Left lung (tissue), 10 donors: ENCODE data around the gene FBRSL1. TPM values are rescaled to one million over a fixed set of nuclear protein-coding genes. Genes with fewer than 3 reads are reported as not detected.

Source experiments
- ATAC-seq: fragments of 200-7000 bp; cut with Tn5 transposase; one replicate; pipeline ENCODE4 v1.9.1; 2020; ENCODE audit warnings: moderate library complexity
- DNase-seq, 4 donors: peaks; one replicate each; pipeline ENCODE4 v3.0.0-alpha.2; 2013 to 2020
- H3K27ac ChIP-seq, 2 donors: fragments of 200-600 bp; sonication (generic) in 1 of 2; one replicate each; pipeline versions ENCODE4 v1.5.0 to v1.8.0; 2020 to 2021
- H3K27me3 ChIP-seq, 2 donors: fragments of 200-600 bp; sonication (generic) in 1 of 2; one replicate each; pipeline versions ENCODE4 v1.5.0 to v1.8.0; 2020 to 2021
- H3K36me3 ChIP-seq, 2 donors: fragments of 200-600 bp; sonication (generic) in 1 of 2; one replicate each; pipeline versions ENCODE4 v1.5.0 to v1.8.0; 2020 to 2021
- H3K4me1 ChIP-seq, 2 donors: fragments of 200-600 bp; one replicate each; pipeline ENCODE4 v1.8.0; 2021
- H3K4me3 ChIP-seq, 2 donors: fragments of 200-600 bp; sonication (generic) in 1 of 2; one replicate each; pipeline versions ENCODE4 v1.5.0 to v1.8.0; 2020 to 2021; ENCODE audit warnings: mild to moderate bottlenecking in 1 of 2
- H3K9me3 ChIP-seq, 2 donors: fragments of 200-600 bp; sonication (generic) in 1 of 2; one replicate each; pipeline versions ENCODE4 v1.5.0 to v1.8.0; 2020 to 2021
- CTCF ChIP-seq, 2 donors: fragments of 200-600 bp; sonication (generic) in 1 of 2; IDR thresholded peaks; one replicate each; pipeline versions ENCODE4 v1.5.0 to v1.8.0; 2021; ENCODE audit warnings: antibody characterized with exemption in 2 of 2
- intact Hi-C, 2 donors: fragments of 100-400 bp; cut with DNase I; formaldehyde crosslinking; loops; one replicate each; pipeline versions ENCODE4 v1.11.2 to v1.14.2; 2022
- polyA plus RNA-seq, 6 donors: library from polyadenylated mRNA; unstranded; fragments of 120-200 nt; gene quantifications; one replicate each; pipeline ENCODE4 v1.2.1, GENCODE V29; 2013; ENCODE audit not compliant: insufficient read length in 6 of 6
- total RNA-seq, 2 donors: library from RNA; stranded (reverse); fragmentation: NEBNext Ultra II Directional; extraction: Animal tissue kit (Norgen Biotek cat#: 25700); gene quantifications; one replicate each; pipeline ENCODE4 v1.2.1, GENCODE V29; 2021
- donor health status: DM: no; HTN: yes; CAD: no.
- donor health status: DM: no; HTN: no; CAD: no.

Gene FBRSL1
- total and polyA plus RNA-seq, 8 donors: 44.7 to 113 (median 83.9) TPM

- TF ChIP-seq CTCF (IDR thresholded peaks at IDR 0.05): no peak
- H3K27ac ChIP-seq: no peak overlapping the region
- intact Hi-C loops: no loop called here
- H3K27me3 ChIP-seq: peaks cover 0 to 52% of the 10 kb centered on the region in 2 donors
- DNase-seq: peak in 3 of 4 donors; percentile 75 to 81 (median 78)
- no peaks in the 10 kb centered on the region for H3K9me3 ChIP-seq
- no peaks in the 10 kb centered on the region for H3K36me3 ChIP-seq
- H3K4me3 ChIP-seq: no peak overlapping the region
- ATAC-seq: no peak
- H3K4me1 ChIP-seq: peaks cover 5% of the 10 kb centered on the region in 2 donors
These were observed 39.4 kb upstream of the FBRSL1 start for GRCh38 chr12:132450418-132451171.

- ATAC-seq: no peak
These were observed 38.6 kb upstream of the FBRSL1 start for GRCh38 chr12:132451172-132451835.

GRCh38 chr12:132451836-132452195, 38.1 kb upstream of the FBRSL1 start:
- DNase-seq: peak in 1 of 4 donors; percentile 54
- H3K27ac ChIP-seq: no peak overlapping the region
- H3K4me3 ChIP-seq: no peak overlapping the region
- intact Hi-C loops: no loop called here
- no peak for ATAC-seq
- H3K9me3 ChIP-seq: no peaks in the 10 kb centered on the region
- H3K36me3 ChIP-seq: no peaks in the 10 kb centered on the region
- H3K27me3 ChIP-seq: peaks cover 0 to 51% of the 10 kb centered on the region in 2 donors
- H3K4me1 ChIP-seq: peaks cover 5% of the 10 kb centered on the region in 2 donors
- TF ChIP-seq CTCF (IDR thresholded peaks at IDR 0.05): no peak

More at GRCh38 chr12:132451172-132451835, 38.6 kb upstream of the FBRSL1 start:
- Histone ChIP-seq H3K4me1 (peaks cover 5% of the 10 kb centered on the region in 2 donors), H3K9me3 (no peaks in the 10 kb centered on the region), H3K27ac (no peak overlapping the region), H3K27me3 (peaks cover 0 to 48% of the 10 kb centered on the region in 2 donors), H3K4me3 (no peak overlapping the region), H3K36me3 (no peaks in the 10 kb centered on the region)
- peak in 1 of 4 donors; percentile 67 for DNase-seq
- no peak for TF ChIP-seq CTCF (IDR thresholded peaks at IDR 0.05)
- intact Hi-C loops: no loop called here

- DNase-seq: peak in 1 of 4 donors; percentile 46
- no peak for TF ChIP-seq CTCF (IDR thresholded peaks at IDR 0.05)
- H3K4me3 ChIP-seq: no peak overlapping the region
- H3K4me1 ChIP-seq: peaks cover 5% of the 10 kb centered on the region in 2 donors
- intact Hi-C loops: no loop called here
- H3K36me3 ChIP-seq: no peaks in the 10 kb centered on the region
- peaks cover 0 to 55% of the 10 kb centered on the region in 2 donors for H3K27me3 ChIP-seq
- H3K27ac ChIP-seq: no peak overlapping the region
- ATAC-seq: no peak
- no peaks in the 10 kb centered on the region for H3K9me3 ChIP-seq
These were observed 37.2 kb upstream of the FBRSL1 start for GRCh38 chr12:132452596-132453350.
